Ascending aorta (tissue), 2 donors: ENCODE data around the gene IREB2. TPM values are rescaled to one million over a fixed set of nuclear protein-coding genes. Genes with fewer than 3 reads are reported as not detected.
"Not testable (repeated sequence)": the region's sequence is repeated elsewhere in the genome, so short reads cannot be mapped to it uniquely, and the experiment has no call there.

Source experiments
- DNase-seq, 2 donors: peaks; one replicate each; pipeline ENCODE4 v3.0.0-alpha.2; 2019; ENCODE audit warnings: low spot score in 2 of 2
- H3K27ac ChIP-seq, 2 donors: fragments of 200-600 bp; sonication (generic); one replicate each; pipeline ENCODE4 v1.5.1; 2016 to 2017; ENCODE audit warnings: mild to moderate bottlenecking in 1 of 2
- H3K27me3 ChIP-seq: fragments of 200-600 bp; sonication (generic); one replicate; pipeline ENCODE4 v1.5.1; 2017
- H3K36me3 ChIP-seq, 2 donors: fragments of 200-600 bp; sonication (generic); one replicate each; pipeline ENCODE4 v1.5.1; 2016
- H3K4me1 ChIP-seq, 2 donors: fragments of 200-600 bp; sonication (generic); one replicate each; pipeline ENCODE4 v1.5.1; 2016 to 2017; ENCODE audit warnings: mild to moderate bottlenecking in 1 of 2
- H3K4me3 ChIP-seq, 2 donors: fragments of 200-600 bp; sonication (generic); one replicate each; pipeline ENCODE4 v1.5.1; 2016 to 2017; ENCODE audit warnings: mild to moderate bottlenecking in 1 of 2
- H3K9me3 ChIP-seq, 2 donors: fragments of 200-600 bp; sonication (generic); one replicate each; pipeline ENCODE4 v1.5.1; 2016
- CTCF ChIP-seq, 3 experiments: fragments of 200-600 bp in 2 of 3; fragments of 450-650 bp in 1 of 3; sonication (generic) in 2 of 3; IDR thresholded peaks; one replicate each; pipeline ENCODE4 v1.5.1; 2016 to 2019; ENCODE audit warnings: antibody characterized with exemption in 3 of 3, mild to moderate bottlenecking in 1 of 3, moderate library complexity in 1 of 3
- intact Hi-C: fragments of 100-400 bp; cut with DNase I; formaldehyde crosslinking; loops from one replicate; pipeline ENCODE4 v1.15.1; 2023
- total RNA-seq: library from RNA; depleted of rRNA; stranded (reverse); fragments of >200 nt; gene quantifications from one replicate; pipeline ENCODE4 v1.1.0, GENCODE V29; 2016

Gene IREB2
- total RNA-seq, 1 donor from 2014 or later = 12.7 TPM

- no peak for DNase-seq
- Histone ChIP-seq H3K27ac (no peak overlapping the region), H3K36me3 (no peaks in the 10 kb centered on the region), H3K4me3 (no peak overlapping the region), H3K9me3 (no peaks in the 10 kb centered on the region), H3K27me3 (no peaks in the 10 kb centered on the region), H3K4me1 (no peaks in the 10 kb centered on the region)
- intact Hi-C loops = no loop called here
- no peak for TF ChIP-seq CTCF (IDR thresholded peaks at IDR 0.05)
These were observed 10.1 kb upstream of the IREB2 start for GRCh38 chr15:78427953-78428352.

DNA sequence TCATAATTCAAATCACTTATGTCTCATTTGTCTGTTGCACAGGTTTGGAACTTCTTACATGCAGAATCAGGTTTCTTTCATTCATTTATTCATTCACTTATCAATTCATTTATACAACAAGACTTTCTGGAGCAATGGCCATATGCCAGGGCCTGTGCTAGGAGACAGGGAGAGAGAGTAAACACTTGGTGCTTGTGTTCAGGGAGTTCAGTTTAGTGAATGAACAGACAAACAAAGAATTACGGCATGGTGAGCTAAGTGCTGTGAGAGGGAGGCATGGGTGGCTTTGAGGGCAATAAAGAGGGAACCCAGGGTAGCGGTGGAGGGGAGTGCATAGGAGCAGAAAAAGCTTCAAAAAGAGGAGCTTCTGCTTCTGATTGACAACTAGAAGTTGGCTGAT lies 8.5 kb upstream of the IREB2 start:
- H3K27me3 ChIP-seq = no peaks in the 10 kb centered on the region
- TF ChIP-seq CTCF (IDR thresholded peaks at IDR 0.05) = no peak
- H3K9me3 ChIP-seq = no peaks in the 10 kb centered on the region
- intact Hi-C loops = no loop called here
- H3K36me3 ChIP-seq = no peaks in the 10 kb centered on the region
- no peak overlapping the region for H3K27ac ChIP-seq
- H3K4me1 ChIP-seq = no peaks in the 10 kb centered on the region
- DNase-seq = no peak
- H3K4me3 ChIP-seq = no peak overlapping the region

GRCh38 chr15:78431955-78432354 lies 6.1 kb upstream of the IREB2 start:
- H3K4me1 ChIP-seq = peaks cover 0 to under 1% of the 10 kb centered on the region in 2 donors
- no peak overlapping the region for H3K27ac ChIP-seq
- intact Hi-C loops = loop anchor here (10.0 kb wide), 1 partner anchor 477 kb away; no protein-coding TSS in a partner anchor
- DNase-seq = no peak
- TF ChIP-seq CTCF (IDR thresholded peaks at IDR 0.05) = no peak
- no peaks in the 10 kb centered on the region for H3K27me3 ChIP-seq
- H3K4me3 ChIP-seq = no peak overlapping the region
- H3K36me3 ChIP-seq = no peaks in the 10 kb centered on the region
- H3K9me3 ChIP-seq = no peaks in the 10 kb centered on the region

DNA sequence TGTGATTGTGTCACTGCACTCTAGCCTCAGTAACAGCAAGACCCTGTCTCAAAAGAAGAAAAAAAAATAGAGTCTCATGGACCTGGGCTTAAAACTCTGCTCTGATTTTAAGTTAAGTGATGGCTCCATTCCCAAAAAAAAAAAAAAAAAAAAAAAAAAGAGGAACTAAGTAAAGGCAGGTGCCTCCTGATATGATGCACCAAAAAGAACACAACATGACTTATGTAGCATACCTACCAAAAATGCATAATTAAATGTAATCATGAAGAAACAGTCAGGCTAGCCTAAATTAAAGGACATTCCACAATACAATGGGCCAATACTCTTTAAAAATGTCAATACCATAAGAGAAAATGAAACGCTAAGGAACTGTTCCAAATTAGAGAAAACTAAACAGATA lies 5.4 kb upstream of the IREB2 start:
- Histone ChIP-seq H3K4me1 (peaks cover 0 to 5% of the 10 kb centered on the region in 2 donors), H3K27ac (no peak overlapping the region), H3K27me3 (no peaks in the 10 kb centered on the region), H3K36me3 (no peaks in the 10 kb centered on the region), H3K4me3 (no peak overlapping the region), H3K9me3 (no peaks in the 10 kb centered on the region)
- DNase-seq = no peak
- intact Hi-C loops = loop anchor here (10.0 kb wide), 1 partner anchor 478 kb away; no protein-coding TSS in a partner anchor
- TF ChIP-seq CTCF (IDR thresholded peaks at IDR 0.05) = no peak

GRCh38 chr15:78434134-78434533 lies 3.9 kb upstream of the IREB2 start:
- intact Hi-C loops = loop anchor here (10.0 kb wide), 1 partner anchor 479 kb away; no protein-coding TSS in a partner anchor
- peaks cover 0 to 5% of the 10 kb centered on the region in 2 donors for H3K4me1 ChIP-seq
- no peaks in the 10 kb centered on the region for H3K27me3 ChIP-seq
- H3K27ac ChIP-seq = no peak overlapping the region
- no peaks in the 10 kb centered on the region for H3K36me3 ChIP-seq
- DNase-seq = no peak
- no peak overlapping the region for H3K4me3 ChIP-seq
- TF ChIP-seq CTCF (IDR thresholded peaks at IDR 0.05) = no peak
- H3K9me3 ChIP-seq = no peaks in the 10 kb centered on the region

DNA sequence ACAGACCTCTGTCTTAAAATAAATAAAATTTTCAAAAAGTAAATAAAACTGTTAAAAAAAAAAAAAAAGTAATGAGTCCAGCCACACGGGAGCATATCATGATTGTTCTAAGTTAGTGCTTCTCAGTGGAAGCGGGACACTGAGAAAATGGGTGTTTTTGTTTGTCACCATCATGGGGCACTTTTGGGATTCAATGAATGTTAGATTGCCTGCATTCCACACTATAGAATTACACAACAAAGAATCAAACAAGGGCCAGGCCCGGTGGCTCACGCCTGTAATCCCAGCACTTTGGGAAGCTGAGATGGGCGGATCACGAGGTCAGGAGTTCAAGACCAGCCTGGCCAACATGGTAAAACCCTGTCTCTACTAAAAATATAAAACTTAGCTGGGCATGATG lies 3.3 kb upstream of the IREB2 start:
- not testable (repeated sequence) for H3K9me3 ChIP-seq, H3K27ac ChIP-seq, H3K4me3 ChIP-seq, H3K27me3 ChIP-seq, H3K4me1 ChIP-seq, H3K36me3 ChIP-seq, DNase-seq
- intact Hi-C loops = loop anchor here (5.0 to 10.0 kb wide), 3 partner anchors 167 to 480 kb away; no protein-coding TSS in a partner anchor
